ENCODE data around the gene PIEZO2.

GRCh38 chr18:11019295-11020105 is 129.9 kb downstream of the PIEZO2 start:
- TF ChIP-seq CTCF (IDR thresholded peaks at IDR 0.05; ENCODE audit: poor library complexity, severe bottlenecking) (no peak), RAD21 (conservative IDR thresholded peaks at IDR 0.05) (no peak), POLR2AphosphoS5 (IDR thresholded peaks at IDR 0.05) (no peak), SMC3 (conservative IDR thresholded peaks at IDR 0.05; ENCODE audit: poor library complexity) (no peak), EP300 (conservative IDR thresholded peaks at IDR 0.05; ENCODE audit: poor library complexity, severe bottlenecking) (no peak), EZH2 (IDR thresholded peaks at IDR 0.05; ENCODE audit: borderline replicate concordance, insufficient read depth, low read length, poor library complexity, severe bottlenecking) (no peak)
